IMR-90 (cell line): ENCODE results near the gene DCUN1D3. TPM values are rescaled to one million over a fixed set of nuclear protein-coding genes. Genes with fewer than 3 reads are reported as not detected.

ENCODE experiments used
- ATAC-seq: fragments of 200-7000 bp; cut with Tn5 transposase; 2 replicates; pipeline ENCODE4 v1.9.1; 2020; ENCODE audit warnings: low read depth, mild to moderate bottlenecking, moderate library complexity
- BruUV-seq: library from RNA; stranded (reverse); fragments of 400-500 nt; replicated peaks from 2 replicates; lab custom pipeline; 2021; lab: Mats Ljungman, UMichigan
- CTCF ChIA-PET: fragments of 300-600 bp; formaldehyde crosslinking; extraction: SDS; loops from one replicate; lab custom pipeline; 2021; ENCODE audit warnings: antibody characterized with exemption; lab: Yijun Ruan, JAX
- POLR2A ChIA-PET: fragments of 300-600 bp; sonication (Branson Sonifier 250); formaldehyde crosslinking; loops from one replicate; lab custom pipeline; 2022; ENCODE audit warnings: antibody characterized with exemption; ENCODE audit not compliant: unreplicated experiment; lab: Charles Lee
- DNase-seq: peaks from one replicate; pipeline ENCODE4 v3.0.0; 2013
- H2AFZ ChIP-seq: replicated peaks from 2 replicates; pipeline ENCODE3; 2013; ENCODE audit warnings: low read length, mild to moderate bottlenecking; ENCODE audit not compliant: poor library complexity
- H2AK5ac ChIP-seq: 2 replicates; pipeline ENCODE4 v1.6.1; 2013; ENCODE audit warnings: low read depth, low read length, inconsistent platforms
- H2AK9ac ChIP-seq: replicated peaks from 2 replicates; pipeline ENCODE3; 2013; ENCODE audit warnings: mild to moderate bottlenecking, low read depth, low read length, moderate library complexity; ENCODE audit not compliant: poor library complexity
- H2BK120ac ChIP-seq: 2 replicates; pipeline ENCODE4 v1.6.1; 2013; ENCODE audit warnings: low read depth, low read length, inconsistent platforms
- H2BK15ac ChIP-seq: 3 replicates; pipeline ENCODE4 v1.6.1; 2013; ENCODE audit warnings: low read depth, low read length, inconsistent platforms
- H2BK20ac ChIP-seq: 2 replicates; pipeline ENCODE4 v1.6.1; 2013; ENCODE audit warnings: low read depth, mild to moderate bottlenecking, inconsistent platforms, low read length, moderate library complexity
- H2BK5ac ChIP-seq: 2 replicates; pipeline ENCODE4 v1.6.1; 2013; ENCODE audit warnings: mild to moderate bottlenecking, low read depth, low read length, inconsistent platforms; ENCODE audit not compliant: poor library complexity, severe bottlenecking
- H3K14ac ChIP-seq: replicated peaks from 2 replicates; pipeline ENCODE4 v1.6.1; 2013; ENCODE audit warnings: low read depth, low read length, inconsistent platforms
- H3K18ac ChIP-seq: 2 replicates; pipeline ENCODE4 v1.6.1; 2013; ENCODE audit warnings: low read depth, low read length, control low read depth
- H3K23ac ChIP-seq: 2 replicates; pipeline ENCODE4 v1.6.1; 2013; ENCODE audit warnings: low read depth, low read length, inconsistent platforms
- H3K27ac ChIP-seq: 2 replicates; pipeline ENCODE4 v1.5.1; 2013; ENCODE audit warnings: mild to moderate bottlenecking, control low read depth, low read length; ENCODE audit not compliant: insufficient read depth
- H3K27me3 ChIP-seq: 2 replicates; pipeline ENCODE4 v1.6.1; 2013; ENCODE audit warnings: low read length; ENCODE audit not compliant: control insufficient read depth, insufficient read depth
- H3K36me3 ChIP-seq: 2 replicates; pipeline ENCODE4 v1.6.1; 2013; ENCODE audit warnings: low read length, mixed read lengths; ENCODE audit not compliant: control insufficient read depth, insufficient read depth
- H3K4ac ChIP-seq: 2 replicates; pipeline ENCODE4 v1.6.1; 2013; ENCODE audit warnings: low read depth, low read length, inconsistent platforms
- H3K4me1 ChIP-seq: 2 replicates; pipeline ENCODE4 v1.6.1; 2013; ENCODE audit warnings: low read length, mixed read lengths; ENCODE audit not compliant: control insufficient read depth, insufficient read depth
- H3K4me2 ChIP-seq: 2 replicates; pipeline ENCODE4 v1.6.1; 2013; ENCODE audit warnings: low read depth, mild to moderate bottlenecking, control low read depth, low read length, moderate library complexity
- H3K4me3 ChIP-seq: 2 replicates; pipeline ENCODE4 v1.5.1; 2013; ENCODE audit warnings: low read depth, mild to moderate bottlenecking, control low read depth, low read length, moderate library complexity; ENCODE audit not compliant: insufficient read depth
- H3K56ac ChIP-seq: 2 replicates; pipeline ENCODE4 v1.6.1; 2013; ENCODE audit warnings: low read length, inconsistent platforms; ENCODE audit not compliant: insufficient read depth; ENCODE audit errors: extremely low read depth
- H3K79me1 ChIP-seq, 2 experiments: 2 replicates each; pipeline ENCODE4 v1.6.1; 2013; ENCODE audit warnings: low read length in 2 of 2, inconsistent platforms in 1 of 2, low read depth in 1 of 2
- H3K9ac ChIP-seq: 2 replicates; pipeline ENCODE4 v1.6.1; 2013; ENCODE audit warnings: low read depth, low read length, control low read depth
- H3K9me1 ChIP-seq: 2 replicates; pipeline ENCODE4 v1.6.1; 2013; ENCODE audit warnings: low read length, inconsistent platforms; ENCODE audit not compliant: insufficient read depth
- H3K9me3 ChIP-seq: 2 replicates; pipeline ENCODE4 v1.6.1; 2013; ENCODE audit warnings: low read length; ENCODE audit not compliant: control insufficient read depth, insufficient read depth
- H4K20me1 ChIP-seq: 2 replicates; pipeline ENCODE4 v1.6.1; 2013; ENCODE audit warnings: low read length, inconsistent platforms; ENCODE audit not compliant: insufficient read depth
- H4K5ac ChIP-seq: 2 replicates; pipeline ENCODE4 v1.6.1; 2013; ENCODE audit warnings: mild to moderate bottlenecking, low read depth, low read length, control low read depth
- H4K8ac ChIP-seq, 2 experiments: 2 replicates each; pipeline ENCODE4 v1.6.1; 2013; ENCODE audit warnings: low read depth in 2 of 2, low read length in 2 of 2, control low read depth in 1 of 2, inconsistent platforms in 1 of 2
- H4K91ac ChIP-seq: 2 replicates; pipeline ENCODE4 v1.6.1; 2013; ENCODE audit warnings: low read depth, low read length, inconsistent platforms; ENCODE audit not compliant: insufficient read depth
- BHLHE40 ChIP-seq: fragments of 150-350 bp; IDR thresholded peaks from 2 replicates; pipeline ENCODE4 v1.6.1; 2016; ENCODE audit warnings: mild to moderate bottlenecking, low read depth, low read length
- CHD1 ChIP-seq: IDR thresholded peaks from 2 replicates; pipeline ENCODE4 v1.6.1; 2012; ENCODE audit warnings: low read depth, low read length, improper control_type of control experiment
- CTCF ChIP-seq: conservative IDR thresholded peaks from 2 replicates; pipeline ENCODE4 v1.5.1; 2012; ENCODE audit warnings: mild to moderate bottlenecking, low read depth, low read length, improper control_type of control experiment
- ELK1 ChIP-seq: fragments of 150-350 bp; IDR thresholded peaks from 2 replicates; pipeline ENCODE4 v1.6.1; 2016; ENCODE audit warnings: low read depth, mild to moderate bottlenecking, low read length, moderate library complexity, borderline replicate concordance
- FOS ChIP-seq: fragments of 150-350 bp; IDR thresholded peaks from 2 replicates; pipeline ENCODE4 v1.6.1; 2016; ENCODE audit warnings: low read depth, low read length
- MAZ ChIP-seq: IDR thresholded peaks from 2 replicates; pipeline ENCODE4 v1.6.1; 2012; ENCODE audit warnings: low read depth, mild to moderate bottlenecking, low read length, improper control_type of control experiment, moderate library complexity, borderline replicate concordance
- NFE2L2 ChIP-seq: fragments of 150-350 bp; IDR thresholded peaks from 2 replicates; pipeline ENCODE4 v1.6.1; 2016; ENCODE audit warnings: low read depth, mild to moderate bottlenecking, low read length
- POLR2A ChIP-seq: IDR thresholded peaks from 2 replicates; pipeline ENCODE4 v1.6.1; 2012; ENCODE audit warnings: mild to moderate bottlenecking, low read depth, low read length
- RAD21 ChIP-seq: IDR thresholded peaks from 2 replicates; pipeline ENCODE4 v1.6.1; 2012; ENCODE audit warnings: low read length, improper control_type of control experiment
- RCOR1 ChIP-seq: IDR thresholded peaks from 2 replicates; pipeline ENCODE4 v1.6.1; 2012; ENCODE audit warnings: mild to moderate bottlenecking, low read length, improper control_type of control experiment; ENCODE audit not compliant: insufficient replicate concordance
- RFX5 ChIP-seq: IDR thresholded peaks from 2 replicates; pipeline ENCODE4 v1.8.0; 2012; ENCODE audit warnings: low read depth, mild to moderate bottlenecking, low read length, moderate library complexity
- SMC3 ChIP-seq: fragments of 150-350 bp; IDR thresholded peaks from 2 replicates; pipeline ENCODE4 v1.6.1; 2016; ENCODE audit warnings: low read depth, mild to moderate bottlenecking, antibody characterized with exemption, low read length, moderate library complexity
- USF2 ChIP-seq: fragments of 150-350 bp; IDR thresholded peaks from 2 replicates; pipeline ENCODE4 v1.6.1; 2017; ENCODE audit warnings: mild to moderate bottlenecking, antibody characterized with exemption, low read length, low read depth
- WGBS, 2 experiments: methylation state at CpG; one replicate each; pipeline versions ENCODE4 v1.1.5 to v1.1.7; 2013; ENCODE audit warnings: missing lambda C conversion rate in 2 of 2; ENCODE audit not compliant: insufficient read length in 1 of 2; ENCODE audit errors: extremely low coverage in 2 of 2; 5-methylcytosine and 5-hydroxymethylcytosine counted together
- dilution Hi-C: fragments of 300-500 bp; cut with HindIII; formaldehyde crosslinking; loops from one replicate; pipeline ENCODE4 v1.14.3; 2018; ENCODE audit warnings: low sequenced_read_pairs; ENCODE audit not compliant: unreplicated experiment
- in situ Hi-C: fragments of 300-500 bp; cut with MboI; formaldehyde crosslinking; loops from 3 replicates; pipeline ENCODE4 v1.14.3; 2019; ENCODE audit warnings: low sequenced_read_pairs, inconsistent platforms, mixed read lengths
- intact Hi-C: fragments of 100-400 bp; cut with micrococcal nuclease; formaldehyde crosslinking; loops from 2 replicates; pipeline ENCODE4 v1.10.0; 2022
- polyA plus RNA-seq, 3 experiments: library from polyadenylated mRNA; depleted of rRNA; stranded (reverse); fragments of >200 nt; gene quantifications; 2 replicates each; pipeline ENCODE4 v1.2.3, GENCODE V29; 2012; ENCODE audit warnings: low replicate concordance in 1 of 3
- total RNA-seq: library from RNA; depleted of rRNA; stranded (reverse); fragments of >200 nt; gene quantifications from 2 replicates; pipeline ENCODE4 v1.2.3, GENCODE V29; 2012

Gene DCUN1D3
- total and polyA plus RNA-seq, 2 of the 4 experiments (the other 2 are of a cell fraction): 8.1 to 42.3 TPM

- Histone ChIP-seq H3K9me1 (peaks cover 26% of the 10 kb centered on the region), H2AK5ac (no peak overlapping the region), H2BK15ac (no peak overlapping the region), H3K4ac (no peak overlapping the region), H2BK20ac (no peak overlapping the region), H3K9me3 (no peaks in the 10 kb centered on the region), H3K36me3 (peaks cover 22% of the 10 kb centered on the region), H4K8ac (no peak overlapping the region), H3K4me2 (no peak overlapping the region), H3K27me3 (no peaks in the 10 kb centered on the region), H2AFZ (no peak overlapping the region), H2BK120ac (no peak overlapping the region), H3K9ac (no peak overlapping the region), H3K4me3 (no peak overlapping the region), H4K5ac (no peak overlapping the region), H3K23ac (no peak overlapping the region), H4K20me1 (0 out of 2 replicates have a peak, but pooled peaks cover 2% of the 10 kb centered on the region), H3K18ac (no peak overlapping the region), H2AK9ac (peak overlapping the region; percentile 79), H3K56ac (no peak overlapping the region), H3K79me1 (peaks cover 35 to 72% of the 10 kb centered on the region in 2 experiments), H2BK5ac (no peak overlapping the region), H3K27ac (no peak overlapping the region), H3K4me1 (peaks cover 11% of the 10 kb centered on the region), H4K91ac (no peak overlapping the region), H3K14ac (no peak overlapping the region; the same call in 1 of the 2 replicates)
- WGBS, 2 experiments: 94% methylated on average over 10 of the region's 21 CpGs; no CpG with 5 or more reads in 1 of the 2 experiments
- in situ Hi-C loops (no loop called here), dilution Hi-C loops (no loop called here), intact Hi-C loops (no loop called here)
- POLR2A ChIA-PET: interaction anchor here (0.5 kb wide), 1 partner anchor 902 kb away, joined by 3 read pairs; no protein-coding TSS in a partner anchor
- no TSS peak for BruUV-seq
- ATAC-seq (no peak), DNase-seq (no peak)
- TF ChIP-seq POLR2A (no peak), NFE2L2 (no peak), SMC3 (no peak), BHLHE40 (no peak), USF2 (no peak), ELK1 (no peak), CHD1 (no peak), RFX5 (no peak), MAZ (no peak), RCOR1 (no peak), CTCF (no peak), FOS (no peak), RAD21 (no peak)
- CTCF ChIA-PET: no interaction called here
Measured at GRCh38 chr16:20862162-20862960, 37.8 kb downstream of the DCUN1D3 start.
